Muscle of arm (tissue), 12 donors: Measurements from ENCODE around the gene TOX2. TPM values are rescaled to one million over a fixed set of nuclear protein-coding genes. Genes with fewer than 3 reads are reported as not detected.

Experiments
- DNase-seq: peaks from one replicate; pipeline ENCODE4 v3.0.0-alpha.2; 2013
- polyA plus RNA-seq, 12 donors: library from polyadenylated mRNA; unstranded; fragments of 120-200 nt; gene quantifications; one replicate each; pipeline ENCODE4 v1.2.1, GENCODE V29; 2013; ENCODE audit not compliant: insufficient read length in 12 of 12

TOX2 gene
- polyA plus RNA-seq, 12 donors: 1.7 to 9.8 (median 3.3) TPM; not detected in 1

DNA sequence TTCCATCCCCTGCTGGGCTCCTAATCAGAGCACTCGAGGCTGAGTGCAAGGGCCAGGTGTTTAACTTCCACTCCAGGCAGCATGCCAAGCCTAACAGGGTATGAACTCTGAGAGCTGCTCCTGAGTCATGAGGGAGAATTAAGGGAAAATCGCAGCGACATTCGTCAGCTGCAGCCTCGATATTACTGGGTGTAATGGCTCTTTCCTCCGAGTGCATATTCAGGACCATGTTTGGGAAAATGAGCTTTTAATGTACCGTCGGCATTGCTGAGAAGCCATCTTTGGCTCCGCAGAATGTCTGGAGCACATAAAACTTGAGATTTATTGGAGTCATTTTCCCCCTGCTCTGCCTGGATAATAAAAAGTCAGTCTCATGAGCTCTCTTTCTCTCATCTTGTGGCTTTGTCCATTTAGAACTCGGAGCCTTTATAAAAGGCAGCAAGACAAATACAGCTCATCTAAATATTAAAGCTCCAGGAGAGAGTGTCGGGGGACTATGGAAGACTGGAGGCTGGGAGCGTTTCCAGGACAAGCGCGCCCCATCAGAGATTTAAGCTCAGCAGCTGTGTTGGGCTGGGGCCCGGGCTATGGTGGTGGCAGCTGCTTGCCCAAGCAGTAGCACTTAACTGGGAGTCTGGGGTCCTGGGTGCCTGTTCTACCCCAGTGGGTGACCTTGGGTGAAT lies 103.7 kb downstream of the TOX2 start:
- DNase-seq: peak; percentile 53

- DNase-seq: no peak
Measured at GRCh38 chr20:44018942-44019637, 104.4 kb downstream of the TOX2 start.

DNA sequence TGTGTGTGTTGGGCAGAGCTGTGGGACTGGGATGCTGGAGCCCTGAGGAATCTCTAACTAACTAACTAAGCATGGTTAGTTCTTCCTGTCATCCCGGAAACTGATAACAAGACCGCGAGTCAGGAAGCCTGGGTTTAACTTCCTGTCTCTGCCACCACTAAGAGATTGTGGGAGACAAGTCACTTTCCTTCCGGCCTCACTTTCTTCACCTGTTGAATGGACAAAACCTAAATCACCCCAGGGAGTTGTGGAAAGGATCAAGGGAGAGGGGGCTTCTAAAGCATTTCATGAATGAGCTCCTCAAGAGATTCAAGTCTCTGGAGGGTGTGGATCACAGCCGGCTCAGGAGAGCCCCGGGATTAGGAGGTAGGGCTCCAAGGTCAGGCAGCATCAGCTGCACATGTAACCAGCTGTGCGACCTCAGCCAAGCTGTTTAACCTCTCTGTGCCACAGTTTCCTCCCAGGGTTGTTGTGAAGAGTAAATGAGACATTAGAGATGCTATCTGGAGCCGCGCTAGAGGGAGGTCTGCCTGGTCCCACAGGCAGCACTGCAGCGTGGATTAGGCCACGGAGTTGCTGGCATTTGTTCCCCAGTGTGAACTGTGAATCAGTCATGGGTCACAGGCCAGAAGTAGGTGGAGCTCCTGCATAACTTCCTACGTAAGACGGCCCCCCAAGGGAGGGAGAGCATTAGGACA lies 105.1 kb downstream of the TOX2 start:
- DNase-seq: no peak

GRCh38 chr20:44020406-44021148 lies 105.9 kb downstream of the TOX2 start:
- DNase-seq: no peak

DNA sequence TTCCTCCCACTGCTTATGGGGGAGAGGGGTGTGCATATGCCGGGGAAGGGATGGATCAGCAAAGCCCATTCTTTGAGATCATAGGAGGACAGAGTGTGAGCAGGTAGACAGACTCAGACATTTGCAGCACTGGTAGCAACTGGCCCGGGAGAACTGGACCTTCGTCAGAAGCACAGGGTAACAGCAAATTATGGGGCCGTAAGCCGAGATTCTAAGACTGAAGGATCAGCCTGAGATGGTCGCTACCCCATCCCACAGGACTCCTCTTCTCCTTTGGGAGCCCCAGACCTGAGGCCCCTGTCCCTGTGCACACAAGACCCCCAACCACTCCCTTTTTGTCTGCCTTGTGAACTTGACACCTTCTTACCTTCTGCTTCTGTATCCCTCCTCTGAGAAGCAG lies 106.5 kb downstream of the TOX2 start:
- no peak for DNase-seq

GRCh38 chr20:44021900-44022299 lies 107.2 kb downstream of the TOX2 start:
- no peak for DNase-seq

- no peak for DNase-seq
Measured at GRCh38 chr20:44022464-44022863, 107.8 kb downstream of the TOX2 start.

DNA sequence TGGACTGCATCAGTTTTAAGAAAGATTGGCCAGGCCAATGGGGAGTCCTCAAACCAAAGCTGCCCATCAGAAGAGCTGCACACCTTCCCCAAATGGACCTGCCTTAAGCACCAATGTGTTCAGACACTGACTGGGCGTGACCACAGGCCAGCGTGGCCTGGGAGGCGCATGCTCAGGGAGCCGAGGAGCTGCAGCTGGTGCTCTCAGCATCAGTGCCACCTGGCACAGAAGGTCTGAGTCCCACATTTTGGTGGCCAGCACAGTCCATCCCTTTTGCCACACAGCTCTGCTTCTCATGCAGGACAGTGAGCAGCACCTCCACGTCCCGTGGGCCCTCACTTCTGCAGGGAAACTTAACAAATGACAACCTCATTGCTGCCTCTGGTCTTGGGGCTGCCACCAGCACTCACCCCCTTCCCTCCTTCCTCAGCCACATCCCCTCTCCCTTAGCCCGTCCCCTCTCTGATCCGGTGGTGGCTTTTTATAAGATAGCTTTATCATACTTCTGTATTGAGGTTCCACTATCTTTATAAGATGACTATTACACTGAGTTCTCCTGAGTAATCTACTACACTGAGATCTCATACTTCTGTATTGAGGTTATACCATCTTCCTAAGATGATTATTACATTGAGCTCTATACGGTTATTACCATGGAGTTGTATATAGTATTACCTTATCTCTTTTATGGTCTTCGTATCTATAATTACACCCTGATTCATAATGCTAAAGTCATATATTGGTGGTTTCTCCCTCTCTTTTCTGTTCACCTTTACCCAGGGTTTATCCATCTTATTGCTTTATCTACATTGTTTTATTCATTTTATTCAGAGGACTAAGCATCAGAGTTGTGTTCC lies 109.1 kb downstream of the TOX2 start:
- DNase-seq: no peak

- DNase-seq: no peak
Measured at GRCh38 chr20:44024820-44025580, 110.3 kb downstream of the TOX2 start.

DNA sequence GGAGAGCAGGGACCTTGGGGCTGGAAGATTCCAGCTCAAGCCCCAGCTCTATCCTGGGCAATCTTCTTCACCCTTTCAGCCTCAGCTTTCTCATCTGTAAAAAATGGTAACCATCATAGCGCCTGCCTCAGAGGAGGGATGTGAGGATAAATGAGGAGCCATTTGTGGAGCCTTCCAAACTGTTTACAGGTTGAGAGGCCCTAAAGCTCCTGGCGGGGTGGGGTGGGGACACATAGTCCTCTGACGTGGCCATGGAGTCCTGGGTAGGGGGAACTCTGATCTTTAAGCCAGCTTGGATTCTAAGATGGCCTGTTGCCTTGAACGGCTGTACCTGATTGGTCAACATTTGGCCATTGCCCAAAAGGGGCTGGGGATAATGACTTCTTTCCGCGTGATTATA lies 111.1 kb downstream of the TOX2 start:
- DNase-seq: no peak

GRCh38 chr20:44026647-44027342 lies 112.1 kb downstream of the TOX2 start:
- DNase-seq: no peak

DNA sequence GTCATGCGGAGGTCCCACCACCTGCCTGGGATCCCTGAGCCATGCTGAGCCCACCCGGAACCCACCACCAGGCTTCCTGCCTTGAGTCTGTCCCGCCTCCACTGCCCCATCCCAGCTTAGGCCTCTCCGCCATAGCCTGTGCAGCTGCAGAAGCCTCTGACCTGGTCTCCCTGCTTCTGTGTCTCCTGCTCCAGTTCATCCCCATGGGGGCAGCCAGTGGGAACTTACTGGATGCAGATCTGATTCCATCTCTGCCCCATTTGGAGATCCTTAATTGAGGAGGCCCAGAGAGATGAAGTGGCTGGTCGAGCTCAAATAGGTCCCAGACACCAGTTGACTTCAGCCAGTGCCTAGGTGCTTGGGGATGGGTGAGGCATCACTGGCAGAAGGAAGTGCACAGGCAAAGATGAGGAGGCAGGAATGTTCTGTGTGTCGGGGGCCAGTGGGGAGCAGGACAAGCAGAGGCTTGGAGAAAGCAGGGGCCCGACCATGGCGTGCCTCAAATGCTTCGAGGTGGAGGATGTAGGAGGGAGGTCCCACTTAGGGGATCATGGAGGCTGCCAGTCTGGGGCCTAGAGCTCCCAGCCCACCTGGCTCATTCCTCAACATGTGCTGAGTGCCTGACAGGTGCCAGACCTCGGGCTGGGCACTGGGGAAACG lies 112.8 kb downstream of the TOX2 start:
- no peak for DNase-seq

- no peak for DNase-seq
Measured at GRCh38 chr20:44028003-44028730, 113.5 kb downstream of the TOX2 start.

GRCh38 chr20:44028868-44029847 lies 114.5 kb downstream of the TOX2 start:
- no peak for DNase-seq

- DNase-seq: no peak
Measured at GRCh38 chr20:44029848-44030230, 115.2 kb downstream of the TOX2 start.

DNA sequence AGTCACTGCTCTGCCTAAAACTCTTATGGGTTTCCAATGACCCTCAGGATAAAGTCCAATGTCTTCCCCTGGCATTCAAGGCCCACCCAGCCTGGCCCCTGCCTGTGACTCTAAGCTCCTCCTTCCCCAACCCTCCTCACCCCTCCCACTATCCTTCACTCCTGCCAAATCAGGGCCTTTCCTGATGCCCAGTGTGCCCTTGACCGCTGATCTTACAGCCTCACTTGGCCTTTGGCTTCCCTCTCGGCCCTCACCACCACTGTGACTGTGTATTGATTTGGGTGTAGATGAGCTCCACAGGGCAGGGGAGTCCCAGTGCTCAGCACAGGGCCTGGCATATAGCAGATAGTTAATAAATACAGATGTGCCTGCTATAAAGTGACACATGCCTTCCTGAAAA lies 115.7 kb downstream of the TOX2 start:
- no peak for DNase-seq

DNA sequence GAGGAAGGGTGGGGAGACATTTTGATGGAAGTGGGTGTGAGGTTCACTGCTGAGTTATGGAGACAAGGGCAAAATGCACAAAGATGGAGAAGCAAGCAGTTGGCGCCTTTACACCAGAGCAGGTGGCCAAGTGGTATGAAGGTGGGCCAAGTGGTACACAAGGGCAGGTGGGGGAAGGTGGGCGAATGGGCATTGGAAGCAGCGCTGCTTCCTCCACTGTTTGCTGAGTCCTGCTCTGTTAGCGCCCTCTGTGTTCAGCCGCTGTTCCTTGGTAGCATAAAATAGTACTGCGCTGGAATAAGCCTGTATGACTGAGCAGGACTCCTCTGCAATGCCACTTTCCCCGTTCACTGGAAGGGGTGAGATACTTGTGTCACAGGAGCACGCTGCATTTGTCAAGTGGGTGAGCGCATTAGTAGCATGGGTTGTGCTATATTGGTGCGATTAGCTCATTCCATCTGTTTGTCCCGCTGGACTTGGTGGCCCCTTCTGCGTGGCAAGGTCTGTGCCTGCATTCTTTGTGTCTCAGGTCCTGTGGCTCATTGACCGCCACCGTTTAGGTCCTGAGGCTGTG lies 116.4 kb downstream of the TOX2 start:
- no peak for DNase-seq
